ENCODE measurements around the gene GALNT10. TPM values are rescaled to one million over a fixed set of nuclear protein-coding genes. Genes with fewer than 3 reads are reported as not detected.
A peak's percentile ranks its signal among the peaks of the same experiment; 100 is the strongest.

Gene GALNT10
- total and polyA plus RNA-seq, 2 of the 4 experiments (the other 2 are of a cell fraction), result 46.2 to 67.0 TPM

GRCh38 chr5:154372661-154373060 is 182.1 kb downstream of the GALNT10 start:
- POLR2A ChIA-PET (ENCODE audit: unreplicated experiment), result no interaction called here
- Histone ChIP-seq H3K23ac (ENCODE audit: low read depth, low read length) (no peak overlapping the region), H3K27me3 (ENCODE audit: control insufficient read depth, insufficient read depth, low read length) (no peaks in the 10 kb centered on the region), H3K18ac (ENCODE audit: low read depth, low read length) (no peak overlapping the region), H4K8ac (ENCODE audit: low read depth in 2 of 2, low read length in 2 of 2) (no peak overlapping the region), H4K5ac (ENCODE audit: low read depth, low read length) (no peak overlapping the region), H3K4me1 (ENCODE audit: control insufficient read depth, insufficient read depth, low read length) (peaks cover 28% of the 10 kb centered on the region), H3K14ac (replicated peaks; ENCODE audit: low read depth, low read length) (no peak overlapping the region), H3K9ac (ENCODE audit: low read depth, low read length) (no peak overlapping the region), H2BK5ac (ENCODE audit: low read depth, low read length, poor library complexity, severe bottlenecking) (no peak overlapping the region), H2BK15ac (ENCODE audit: low read depth, low read length) (no peak overlapping the region), H2AFZ (replicated peaks; ENCODE audit: low read length, poor library complexity) (no peak overlapping the region), H3K36me3 (ENCODE audit: control insufficient read depth, insufficient read depth, low read length) (peaks cover 8% of the 10 kb centered on the region), H3K4ac (ENCODE audit: low read depth, low read length) (0 out of 2 replicates have a peak overlapping the region, but pooled peaks have one; percentile 24), H3K9me3 (ENCODE audit: control insufficient read depth, insufficient read depth, low read length) (no peaks in the 10 kb centered on the region), H4K20me1 (ENCODE audit: insufficient read depth, low read length) (no peaks in the 10 kb centered on the region), H2BK120ac (ENCODE audit: low read depth, low read length) (no peak overlapping the region), H2BK20ac (ENCODE audit: low read depth, low read length) (no peak overlapping the region), H2AK5ac (ENCODE audit: low read depth, low read length) (no peak overlapping the region), H3K4me2 (ENCODE audit: low read depth, low read length) (no peak overlapping the region), H3K9me1 (ENCODE audit: insufficient read depth, low read length) (peaks cover 34% of the 10 kb centered on the region), H3K27ac (ENCODE audit: insufficient read depth, low read length) (no peak overlapping the region), H3K56ac (ENCODE audit: extremely low read depth, insufficient read depth, low read length) (no peak overlapping the region), H2AK9ac (replicated peaks; ENCODE audit: low read depth, low read length, poor library complexity) (no peak overlapping the region), H3K79me1 (ENCODE audit: low read depth in 1 of 2, low read length in 2 of 2) (peaks cover 25 to 60% of the 10 kb centered on the region in 2 experiments), H4K91ac (ENCODE audit: insufficient read depth, low read depth, low read length) (no peak overlapping the region), H3K4me3 (ENCODE audit: insufficient read depth, low read depth, low read length) (no peak overlapping the region)
- dilution Hi-C loops (cut with HindIII; ENCODE audit: low sequenced_read_pairs, unreplicated experiment) (no loop called here), intact Hi-C loops (cut with micrococcal nuclease) (no loop called here), in situ Hi-C loops (cut with MboI; ENCODE audit: low sequenced_read_pairs) (no loop called here)
- DNase-seq, result no peak
- BruUV-seq (replicated peaks), result no TSS peak
- WGBS, 2 experiments (ENCODE audit: extremely low coverage in 2 of 2, insufficient read length in 1 of 2), result no CpG with 5 or more reads among the region's 5 CpGs
- no peak for ATAC-seq (ENCODE audit: low read depth)
- CTCF ChIA-PET, result interaction anchor here (0.5 to 1.2 kb wide), 2 partner anchors 50 to 1926 kb away, joined by 3 to 5 read pairs; no protein-coding TSS in a partner anchor
- TF ChIP-seq RAD21 (IDR thresholded peaks at IDR 0.05; ENCODE audit: low read length) (no peak), CEBPB (IDR thresholded peaks at IDR 0.05; ENCODE audit: low read depth, low read length) (no peak), SMC3 (IDR thresholded peaks at IDR 0.05; ENCODE audit: low read depth, low read length) (no peak), MAZ (IDR thresholded peaks at IDR 0.05; ENCODE audit: borderline replicate concordance, low read depth, low read length) (no peak), USF2 (IDR thresholded peaks at IDR 0.05; ENCODE audit: low read depth, low read length) (no peak), RFX5 (IDR thresholded peaks at IDR 0.05; ENCODE audit: low read depth, low read length) (no peak), MXI1 (IDR thresholded peaks at IDR 0.05; ENCODE audit: borderline replicate concordance, low read depth, low read length) (no peak), BHLHE40 (IDR thresholded peaks at IDR 0.05; ENCODE audit: low read depth, low read length) (no peak)

All from IMR-90 (cell line).